NB4 (cell line): ENCODE results near the gene C2orf68.

ENCODE experiments used
- DNase-seq: peaks from one replicate; pipeline ENCODE4 v3.0.0; 2010; ENCODE audit warnings: low read depth
- H3K4me3 ChIP-seq: one replicate; pipeline ENCODE4 v1.5.1; 2011; ENCODE audit warnings: mild to moderate bottlenecking, low read depth, low read length, moderate library complexity
- CTCF ChIP-seq: IDR thresholded peaks from one replicate; pipeline ENCODE4 v1.5.1; 2012; ENCODE audit warnings: low read depth, low read length
- MYC ChIP-seq: IDR thresholded peaks from 2 replicates; pipeline ENCODE4 v1.6.1; 2011; ENCODE audit warnings: low read depth, low read length
- POLR2A ChIP-seq: IDR thresholded peaks from 2 replicates; pipeline ENCODE4 v1.6.1; 2011; ENCODE audit warnings: mild to moderate bottlenecking; ENCODE audit not compliant: insufficient read length; ENCODE audit errors: extremely low read depth
- TF ChIP-seq, protein P1 (sequence below): IDR thresholded peaks from 2 replicates; pipeline ENCODE4 v1.6.1; 2011; ENCODE audit warnings: low read depth, low read length

The C2orf68 gene

GRCh38 chr2:85558160-85558559, 53.7 kb downstream of the C2orf68 start:
- TF ChIP-seq POLR2A (no peak), MYC (no peak), CTCF (no peak)
- TF ChIP-seq, protein P1, sequence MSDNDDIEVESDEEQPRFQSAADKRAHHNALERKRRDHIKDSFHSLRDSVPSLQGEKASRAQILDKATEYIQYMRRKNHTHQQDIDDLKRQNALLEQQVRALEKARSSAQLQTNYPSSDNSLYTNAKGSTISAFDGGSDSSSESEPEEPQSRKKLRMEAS = no peak
- DNase-seq = no peak
- no peak overlapping the region for H3K4me3 ChIP-seq

DNA sequence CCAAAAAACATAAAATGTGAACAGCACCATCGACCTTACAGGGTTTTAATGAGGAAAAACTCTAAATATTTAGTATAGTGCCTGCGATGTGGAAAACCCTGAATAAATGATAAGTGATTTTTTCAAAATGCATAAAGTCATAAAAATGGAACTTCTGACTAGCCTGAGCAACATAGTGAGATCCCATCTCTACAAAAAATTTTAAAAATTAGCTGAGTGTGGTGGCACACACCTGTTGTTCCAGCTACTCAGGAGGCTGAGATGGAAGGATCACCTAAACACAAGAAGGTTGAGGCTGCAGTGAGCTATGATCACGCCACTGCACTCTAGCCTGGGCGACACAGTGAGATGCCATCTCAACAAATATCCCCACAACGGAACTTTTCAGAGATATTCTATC, 54.7 kb downstream of the C2orf68 start:
- no peak for TF ChIP-seq POLR2A
- no peak for TF ChIP-seq MYC
- TF ChIP-seq, protein P1 = no peak
- TF ChIP-seq CTCF = no peak
- DNase-seq = no peak
- H3K4me3 ChIP-seq = no peak overlapping the region
